CD4-positive, alpha-beta T cell treated with Interleukin-12 subunit alpha and Interleukin-12 subunit beta, for 1 hour (primary cell): ENCODE measurements around the gene EFNA5.

Source experiments
- DNase-seq: peaks from one replicate; pipeline ENCODE4 v3.0.0-alpha.2; 2020

The EFNA5 gene

DNA sequence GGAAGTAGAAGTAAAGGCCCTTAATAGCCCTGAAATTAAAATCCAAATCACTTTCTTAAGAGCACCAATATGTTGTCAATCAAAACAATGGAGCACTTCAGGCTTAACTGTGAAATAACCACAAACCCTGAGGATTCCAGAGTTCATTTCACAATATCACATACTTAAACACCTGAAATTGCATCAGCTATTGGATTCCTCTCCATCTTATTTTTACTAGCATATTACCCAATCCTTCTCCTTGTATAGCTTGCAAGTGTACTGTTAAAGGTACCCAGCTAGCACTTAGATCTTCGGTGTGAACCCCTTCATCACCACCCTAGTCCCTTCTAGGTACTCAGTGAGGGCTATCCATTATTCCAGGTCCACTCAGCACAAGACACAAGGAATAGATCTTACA lies 287.3 kb downstream of the EFNA5 start:
- no peak for DNase-seq

DNA sequence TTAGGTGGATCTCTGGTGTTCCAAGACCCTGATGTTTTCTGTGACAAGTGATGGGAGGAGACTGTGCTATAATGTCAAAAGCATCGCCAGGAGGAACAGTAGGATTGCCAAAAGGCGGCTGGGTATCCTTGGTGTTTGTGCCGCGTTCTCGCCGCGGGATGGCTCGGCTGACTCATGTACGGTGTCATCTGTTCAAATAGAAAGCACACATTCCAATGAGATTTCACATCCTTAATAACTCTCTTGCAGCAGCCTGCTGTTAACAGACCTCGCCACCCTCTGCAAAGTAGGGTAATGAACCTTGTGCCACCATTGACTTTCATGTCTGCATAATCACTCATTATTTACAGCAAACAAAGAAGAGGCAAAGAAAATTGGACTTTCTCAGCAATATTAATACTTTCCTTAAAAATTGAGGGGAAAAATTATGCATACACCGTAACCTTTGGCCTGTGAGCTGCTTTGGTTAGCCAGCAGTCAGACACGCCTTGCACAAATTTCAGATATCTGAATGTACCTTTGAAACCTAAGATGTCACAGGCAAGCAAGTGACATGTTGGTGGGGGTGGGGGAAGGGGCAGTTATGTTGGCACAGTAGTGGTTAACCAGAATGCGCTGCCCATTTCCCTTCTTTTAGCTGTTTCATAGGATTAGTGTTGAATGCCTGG lies 289.4 kb downstream of the EFNA5 start:
- no peak for DNase-seq

DNA sequence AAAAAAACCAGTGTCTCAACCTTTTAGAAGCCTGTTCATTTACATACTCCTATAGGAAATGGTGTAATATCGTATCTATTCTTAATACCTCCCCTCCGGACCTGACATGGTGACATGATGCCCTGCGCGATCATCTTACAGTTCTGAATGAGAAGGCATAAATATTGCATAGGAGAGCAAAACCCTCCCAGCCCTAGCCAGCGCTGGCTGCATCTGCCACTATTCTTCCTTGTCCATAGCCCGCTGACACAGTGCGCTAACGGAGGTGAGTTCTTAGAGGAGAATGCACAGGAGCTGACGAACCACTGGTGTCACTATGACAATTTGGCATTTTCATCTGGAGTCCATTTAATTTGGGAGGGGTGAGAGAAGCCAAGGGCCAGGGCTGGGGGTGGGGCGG lies 290.1 kb downstream of the EFNA5 start:
- DNase-seq = no peak

DNA sequence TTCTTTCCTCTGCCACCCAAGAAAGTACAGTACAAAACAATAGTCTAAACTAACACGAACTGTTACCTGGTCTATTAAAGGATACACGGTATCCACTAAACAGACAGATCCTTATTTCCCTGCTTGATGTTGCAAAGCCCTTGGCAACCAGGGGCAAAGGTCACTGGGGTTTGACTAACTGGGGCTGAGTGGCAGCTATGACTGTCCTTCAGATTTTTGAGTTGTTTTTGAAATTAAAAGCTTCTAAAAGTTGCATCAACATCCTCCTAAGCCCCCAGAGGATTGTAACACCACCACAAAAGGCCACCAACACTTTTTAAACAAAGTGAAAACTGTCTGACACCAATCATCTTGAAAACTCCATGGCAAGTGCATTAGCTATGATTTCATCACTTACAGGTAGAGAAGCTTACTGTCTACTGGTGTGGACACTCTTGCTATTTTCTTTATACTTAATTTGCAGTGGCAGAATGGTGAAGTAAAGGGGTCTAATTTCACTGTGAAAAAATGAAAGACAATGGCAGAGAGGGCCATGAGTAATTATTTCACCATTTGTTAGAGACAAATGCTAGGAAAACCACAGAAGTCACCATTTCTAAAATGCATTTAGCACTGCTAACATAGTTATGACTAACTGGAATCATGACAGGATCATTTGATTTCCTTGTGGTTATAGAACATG lies 292.4 kb downstream of the EFNA5 start:
- no peak for DNase-seq

DNA sequence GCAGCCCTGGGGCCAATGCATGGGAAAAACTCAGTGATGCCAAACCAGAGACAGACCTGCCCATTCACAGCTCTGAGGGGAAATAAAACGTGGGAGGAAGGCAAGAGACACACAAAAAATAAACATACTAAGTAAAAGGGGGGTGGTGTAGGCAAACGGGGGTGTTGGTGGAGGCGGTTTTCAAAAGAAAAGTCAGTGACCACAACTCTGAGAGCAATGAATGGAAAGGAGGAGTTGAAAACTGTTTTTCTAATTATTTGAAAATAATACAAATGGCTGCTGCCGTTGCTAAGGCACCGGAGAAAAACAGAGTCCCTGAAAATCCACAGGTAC lies 293.5 kb downstream of the EFNA5 start:
- DNase-seq = no peak

DNA sequence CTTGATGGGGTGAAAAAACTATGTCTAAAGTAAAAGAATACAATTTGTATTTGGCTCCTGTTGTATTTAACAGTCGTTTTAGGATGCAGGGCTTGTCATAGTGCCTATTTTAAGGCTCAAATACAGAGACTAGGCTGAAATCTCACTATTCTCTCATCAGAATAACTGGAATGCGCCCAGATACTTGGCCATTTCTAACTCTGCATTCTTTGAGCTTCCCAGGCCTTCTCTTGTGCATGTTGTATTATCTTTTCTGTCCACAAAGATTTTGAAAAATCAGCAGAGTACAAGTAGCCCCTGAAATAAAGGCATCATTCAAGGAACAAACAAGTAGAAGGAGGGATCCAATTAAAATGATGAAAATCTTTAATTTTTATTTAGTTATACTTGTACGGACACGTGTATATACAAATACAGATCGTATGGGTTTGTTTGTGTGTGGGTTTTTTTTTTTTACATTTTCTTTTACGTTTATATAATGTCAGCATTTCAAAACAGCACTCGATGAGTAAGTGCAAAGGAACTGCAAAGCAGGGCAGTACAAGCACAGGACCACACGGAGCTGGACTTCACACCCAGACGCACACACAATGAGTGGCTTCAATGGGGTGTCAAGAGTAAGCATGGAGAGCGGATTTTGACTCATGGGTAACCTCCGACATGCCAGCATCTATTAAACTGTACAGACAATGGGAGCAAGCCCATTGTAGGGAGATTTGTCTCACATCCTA lies 294.0 kb downstream of the EFNA5 start:
- no peak for DNase-seq

DNA sequence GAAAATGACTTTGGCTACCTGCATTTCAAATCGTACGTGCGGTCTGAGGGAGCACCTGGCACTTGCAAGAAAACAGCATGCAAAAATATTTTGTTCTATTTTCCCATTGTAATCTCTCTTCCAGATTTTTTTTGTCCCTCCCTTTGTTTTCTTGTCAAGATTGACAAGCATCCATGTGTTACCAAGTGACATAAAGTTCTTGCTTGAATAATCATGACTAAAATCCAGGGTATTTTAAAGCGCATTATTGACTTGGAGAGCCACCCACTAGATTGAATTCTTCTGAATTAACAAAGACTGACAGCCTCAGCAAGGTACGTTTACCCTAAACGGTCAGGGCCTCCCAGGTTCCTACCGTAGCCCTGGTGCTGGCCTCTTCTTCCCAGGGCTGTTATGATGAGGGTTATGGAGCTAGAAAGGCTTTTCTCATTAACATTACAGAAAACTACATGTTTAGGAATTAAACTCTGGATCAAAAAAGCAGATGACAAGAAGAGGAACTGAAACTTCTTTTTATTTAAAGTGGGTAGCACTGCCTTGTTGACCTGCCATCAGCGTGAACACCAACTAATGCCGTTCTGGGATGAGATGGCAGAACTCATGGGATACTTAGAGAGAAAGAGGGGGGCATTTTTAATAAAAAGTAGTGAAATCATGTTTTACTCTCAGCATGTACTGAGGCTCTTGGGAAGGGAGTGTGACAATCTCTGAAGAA lies 297.0 kb downstream of the EFNA5 start:
- no peak for DNase-seq

DNA sequence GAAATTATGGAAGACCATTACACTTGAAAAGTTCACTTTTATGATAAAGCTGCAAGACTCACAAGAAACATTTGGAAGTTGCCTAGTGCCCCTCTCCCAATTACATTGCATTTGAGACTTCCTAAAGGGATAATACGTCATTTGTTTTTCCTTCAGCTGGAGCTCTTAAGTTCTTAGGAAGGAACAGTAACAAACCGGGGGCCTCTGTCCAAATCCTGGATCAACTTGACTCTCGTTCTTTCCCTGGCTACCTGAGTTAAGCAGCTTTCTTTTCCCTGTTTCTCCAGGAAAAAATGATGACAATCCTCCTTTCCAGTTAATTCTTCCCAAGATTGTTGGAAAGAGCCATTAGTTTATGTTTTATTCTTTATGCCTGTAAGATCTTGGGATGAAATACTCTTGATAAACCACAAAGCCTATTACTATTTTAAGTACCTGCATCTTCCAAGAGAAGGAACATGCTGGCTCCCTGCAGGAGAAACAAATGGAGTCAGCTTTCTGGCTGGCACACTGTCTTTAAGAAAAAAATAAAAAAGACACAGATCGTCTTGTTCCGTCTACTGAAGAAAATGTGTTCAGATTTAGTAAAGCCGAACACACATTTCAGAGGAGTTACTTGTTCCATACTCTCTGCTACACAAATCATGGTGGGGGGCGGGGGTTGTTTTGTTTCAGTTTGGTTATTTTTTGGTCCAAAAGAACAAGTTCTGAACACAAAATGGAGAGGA lies 297.9 kb downstream of the EFNA5 start:
- no peak for DNase-seq

DNA sequence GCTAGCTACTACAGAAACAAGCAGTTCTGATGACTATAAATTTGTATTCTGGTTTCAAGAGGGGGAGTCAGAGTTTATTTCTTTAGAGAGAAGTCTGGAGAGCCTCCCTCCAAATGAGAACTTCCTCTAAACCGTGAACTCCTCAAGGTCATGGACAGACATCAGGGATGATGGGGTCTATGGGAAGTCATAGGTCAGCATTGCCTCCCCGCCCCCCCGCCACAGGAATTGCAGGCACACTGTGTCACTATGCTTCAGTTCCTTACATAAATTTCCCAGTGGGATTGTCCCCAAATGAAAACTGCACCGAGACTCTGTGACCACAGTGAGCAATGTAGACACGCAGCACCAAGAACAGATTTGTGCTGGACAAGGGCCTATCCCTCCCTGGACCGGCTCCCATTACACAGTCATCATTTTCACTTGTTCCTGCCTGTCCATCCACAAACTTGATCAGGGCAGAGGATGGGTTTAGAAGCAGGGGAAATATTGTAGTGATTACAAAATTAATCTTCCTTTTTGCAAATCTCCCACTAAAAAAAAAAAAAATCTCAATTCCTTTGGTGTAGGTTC lies 300.3 kb downstream of the EFNA5 start:
- no peak for DNase-seq

DNA sequence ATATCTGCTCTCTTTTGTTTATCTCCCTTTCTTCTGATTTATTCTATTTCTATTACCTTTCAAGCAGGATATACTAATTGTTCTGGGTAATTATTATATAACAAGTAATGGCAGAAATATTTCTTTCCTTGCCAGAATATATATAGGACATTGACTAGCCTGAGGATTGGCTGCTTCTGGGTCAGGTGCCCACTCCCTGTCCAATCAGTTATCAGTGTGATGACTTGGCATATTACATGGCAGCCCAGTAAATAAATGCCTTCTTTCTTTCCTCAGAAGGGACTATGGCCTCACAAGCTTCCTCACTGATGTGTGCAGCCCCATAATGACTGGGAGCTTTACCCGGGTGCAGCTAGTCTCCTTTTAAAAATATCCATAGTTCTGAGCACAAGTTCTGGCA lies 301.1 kb downstream of the EFNA5 start:
- DNase-seq = no peak

DNA sequence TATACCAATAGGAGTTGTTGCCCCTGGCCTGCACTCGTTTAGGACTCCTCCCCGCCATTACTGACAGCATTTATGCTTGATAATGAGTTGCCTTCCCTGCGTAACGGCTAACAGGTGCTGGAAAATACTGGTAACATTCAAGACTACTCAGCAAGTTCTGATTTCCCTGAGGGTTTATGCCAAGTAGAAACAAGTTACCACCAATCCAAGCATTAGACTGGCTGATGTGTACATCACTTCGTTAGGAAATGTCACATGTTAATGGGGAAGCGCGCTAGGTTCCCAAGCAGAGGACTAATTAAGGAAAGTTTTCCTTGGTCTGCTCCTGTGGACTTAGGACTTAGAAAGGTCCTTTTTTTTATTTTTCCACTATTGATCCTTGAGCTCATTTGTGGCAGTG lies 302.1 kb downstream of the EFNA5 start:
- DNase-seq = no peak

DNA sequence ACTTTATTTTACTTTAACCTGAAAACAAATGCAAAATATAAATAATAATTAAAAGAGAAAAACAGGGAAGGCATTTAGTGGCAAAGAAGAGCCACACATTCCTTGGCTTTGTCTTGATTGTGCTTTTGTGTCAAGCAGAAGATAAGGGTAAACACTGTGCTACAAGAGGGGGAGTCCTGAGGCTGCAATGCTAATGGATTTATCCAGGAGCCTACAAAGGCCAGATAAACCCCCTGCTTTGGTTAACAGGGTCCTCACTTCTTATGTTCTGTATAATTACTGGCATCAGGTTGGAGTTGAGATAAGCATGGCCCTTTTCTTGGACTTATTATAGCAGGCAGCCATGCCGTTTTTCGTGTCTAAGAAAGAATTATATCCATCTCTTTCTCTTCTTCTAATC lies 302.8 kb downstream of the EFNA5 start:
- no peak for DNase-seq

DNA sequence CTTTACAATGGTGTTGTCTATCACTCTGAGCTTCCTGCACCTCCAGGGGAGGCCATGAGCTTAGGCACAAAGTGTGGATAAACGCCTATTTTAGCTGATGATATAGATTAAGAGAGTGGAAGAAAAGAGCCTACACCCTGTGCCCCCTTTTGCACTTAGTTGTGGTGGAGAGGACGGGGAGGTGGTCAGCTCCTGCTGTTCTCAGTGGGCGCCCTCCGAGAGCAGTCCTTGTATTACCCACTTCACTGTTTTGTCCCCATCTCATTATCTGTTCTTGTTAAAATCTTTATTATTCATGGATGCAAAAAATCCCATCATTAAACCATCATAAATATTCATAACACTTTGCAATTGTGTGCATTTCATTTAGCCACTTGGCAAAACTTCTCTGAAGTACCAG lies 303.3 kb downstream of the EFNA5 start:
- no peak for DNase-seq

DNA sequence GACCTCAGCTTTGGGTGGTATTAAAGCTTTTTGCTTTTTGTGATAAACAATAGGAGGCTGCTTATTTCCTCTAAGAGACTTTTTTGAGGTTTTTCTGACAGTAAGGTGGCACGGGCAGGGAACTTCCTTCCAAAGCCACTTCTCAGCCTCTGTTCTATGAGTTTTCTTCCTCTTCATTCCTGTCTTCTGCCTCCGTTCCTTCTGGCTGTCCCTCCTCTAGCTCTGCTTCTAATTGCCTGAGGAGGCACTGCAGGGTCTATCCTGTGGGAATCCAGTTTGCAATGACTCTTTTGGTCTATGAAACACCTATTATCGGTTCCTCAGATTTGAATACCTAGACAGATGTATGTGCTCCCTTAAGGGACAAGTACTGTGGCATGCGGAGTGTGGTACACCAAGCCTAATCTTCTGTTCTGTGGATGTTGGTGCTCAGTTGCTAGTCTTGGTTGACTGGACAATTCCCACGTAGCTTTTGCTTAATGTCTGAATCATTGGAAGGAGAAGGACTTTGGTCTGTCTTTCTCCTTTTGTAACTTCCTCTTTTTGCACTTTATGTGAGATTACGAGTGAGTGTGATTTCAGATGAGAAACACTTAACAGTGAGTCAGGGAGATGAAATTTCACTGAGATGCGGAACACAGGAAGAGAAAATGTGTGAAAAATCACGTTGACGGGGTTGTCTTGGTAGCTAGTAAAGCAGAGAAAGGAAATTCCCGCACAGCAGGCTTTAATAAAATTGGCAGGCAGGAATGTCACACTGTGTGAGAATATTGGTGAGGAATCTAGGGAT lies 305.2 kb downstream of the EFNA5 start:
- peak; percentile 27 for DNase-seq

DNA sequence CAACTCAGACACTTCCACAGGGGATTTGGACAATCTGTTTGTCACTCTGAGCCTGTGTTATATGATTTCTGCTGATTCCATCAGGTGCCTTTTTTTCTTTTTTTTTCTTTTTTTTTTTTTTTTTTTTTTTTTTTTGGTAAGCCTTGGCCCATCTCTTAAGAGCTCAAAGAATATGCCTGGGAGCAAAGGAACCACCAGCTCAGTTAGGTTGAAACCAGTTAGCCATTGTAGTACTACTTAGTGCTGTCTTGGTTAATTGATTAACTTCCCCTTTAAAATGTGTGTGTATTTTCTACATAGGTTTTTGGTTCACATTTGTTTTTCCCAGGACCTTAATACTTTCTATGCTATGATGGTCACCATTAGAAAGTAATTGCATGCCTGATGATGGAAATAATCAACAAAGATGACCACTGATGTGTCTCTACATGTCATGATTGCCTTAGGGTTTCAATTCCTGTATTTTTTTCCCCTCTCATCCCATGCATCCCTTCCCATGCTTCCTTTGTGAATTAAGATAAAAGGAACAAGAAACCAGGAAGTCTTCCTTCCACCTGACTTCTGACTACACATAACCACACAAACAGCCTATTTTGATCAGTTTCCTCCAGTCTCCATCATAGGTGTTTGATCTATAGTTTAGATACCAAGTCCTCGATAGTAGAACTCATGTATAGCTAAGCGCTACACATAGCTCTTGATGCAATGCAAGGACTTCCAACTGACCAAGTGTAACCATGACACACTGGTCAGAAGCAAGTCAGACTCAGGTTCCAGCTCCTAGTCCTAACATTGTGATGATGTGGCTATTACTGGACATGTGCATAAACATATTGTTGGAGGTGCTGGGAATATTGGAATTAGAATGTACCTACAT lies 306.1 kb downstream of the EFNA5 start:
- no peak for DNase-seq

DNA sequence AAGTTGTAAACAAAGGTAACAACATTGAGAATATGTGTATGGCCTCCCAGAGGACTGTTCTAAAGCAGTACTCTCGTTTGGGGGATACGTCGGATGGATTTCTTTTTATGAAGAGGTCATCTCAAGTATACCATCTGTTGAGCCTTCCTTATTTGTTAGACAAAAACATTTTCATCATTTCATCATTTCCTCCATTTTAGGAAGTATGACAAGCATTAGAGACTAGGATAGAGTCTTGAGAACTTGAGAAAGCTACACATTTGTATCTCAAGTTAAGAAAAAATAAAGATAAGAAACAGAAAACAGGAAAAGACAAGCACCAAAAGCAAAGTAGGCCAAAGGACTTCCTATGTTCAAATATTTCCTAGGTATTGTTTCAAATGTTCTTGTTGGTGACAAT lies 307.0 kb downstream of the EFNA5 start:
- DNase-seq = no peak

DNA sequence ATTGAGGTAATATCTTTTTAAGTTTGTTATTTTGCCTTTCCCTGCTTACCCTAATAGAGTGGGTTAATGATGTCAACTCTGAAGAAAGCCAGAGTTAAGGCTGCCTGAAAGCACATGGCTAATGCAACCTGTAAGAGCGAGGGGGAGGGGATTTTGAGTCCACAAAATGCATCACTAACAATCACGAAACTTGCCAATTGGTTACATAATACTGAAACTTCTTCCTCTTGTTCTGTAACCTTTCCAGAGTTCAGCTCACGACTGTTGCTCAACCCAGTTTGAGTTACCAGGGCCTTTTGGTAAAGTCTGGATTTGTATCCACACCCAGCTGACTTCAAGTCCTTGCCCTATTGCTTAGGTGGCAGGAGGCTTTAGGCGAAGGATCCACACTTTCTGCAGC lies 308.8 kb downstream of the EFNA5 start:
- DNase-seq = peak; percentile 11

DNA sequence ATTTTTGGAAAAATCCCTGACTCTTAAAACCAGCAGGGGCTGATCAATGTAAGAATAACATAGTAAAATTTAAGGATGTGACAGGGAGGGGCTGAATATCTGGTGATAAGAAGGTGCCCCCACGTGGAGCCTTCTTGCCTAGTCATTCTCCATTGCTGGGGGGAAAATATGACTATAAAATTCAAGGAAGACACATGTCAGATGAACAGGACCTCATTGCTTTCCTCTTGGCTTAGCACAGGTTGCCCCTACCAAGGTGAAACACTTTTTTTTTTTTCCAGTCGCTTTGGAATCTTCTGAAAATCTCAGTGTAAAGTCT lies 310.9 kb downstream of the EFNA5 start:
- DNase-seq = no peak

DNA sequence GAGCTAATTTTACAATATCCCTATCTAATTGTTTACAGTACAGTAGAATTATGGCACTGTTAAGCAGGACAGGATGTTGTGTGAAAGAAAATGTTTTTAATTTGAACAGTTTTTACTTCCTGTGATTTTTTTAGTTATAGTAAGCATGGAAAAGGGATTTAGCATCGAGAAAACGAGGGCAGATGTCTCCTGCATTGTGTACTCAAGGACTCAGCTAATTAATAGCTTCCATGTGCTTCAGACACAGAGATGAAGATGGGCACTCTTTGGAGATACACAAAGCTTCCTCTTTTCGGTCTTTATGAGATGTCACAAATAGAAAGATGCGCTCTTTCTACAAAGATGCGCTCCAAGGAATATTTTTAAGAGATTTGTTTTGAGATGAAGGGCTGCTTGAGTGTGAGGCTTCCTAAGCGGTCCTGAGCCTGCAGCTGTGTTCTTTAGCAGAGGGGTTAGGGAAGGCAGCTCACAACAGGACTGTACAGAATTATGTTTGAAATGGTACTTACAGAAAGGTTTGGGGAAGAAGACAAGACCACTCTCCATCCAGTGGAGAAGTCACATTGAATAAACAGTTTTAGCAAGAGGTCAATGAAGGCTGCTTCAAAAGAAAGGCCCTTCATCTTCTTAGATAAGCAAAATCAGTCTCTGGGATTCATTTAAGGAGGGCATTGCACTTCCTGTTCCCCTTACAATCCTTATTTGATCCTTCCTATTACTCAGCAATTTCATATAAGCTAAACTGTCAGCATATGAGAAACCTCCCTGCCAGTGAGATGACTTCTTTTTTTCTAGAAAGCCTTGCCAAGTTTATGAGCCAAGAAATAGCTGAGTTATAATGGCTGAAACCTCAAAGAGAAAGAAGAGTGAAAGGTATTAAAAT lies 311.5 kb downstream of the EFNA5 start:
- DNase-seq = no peak

DNA sequence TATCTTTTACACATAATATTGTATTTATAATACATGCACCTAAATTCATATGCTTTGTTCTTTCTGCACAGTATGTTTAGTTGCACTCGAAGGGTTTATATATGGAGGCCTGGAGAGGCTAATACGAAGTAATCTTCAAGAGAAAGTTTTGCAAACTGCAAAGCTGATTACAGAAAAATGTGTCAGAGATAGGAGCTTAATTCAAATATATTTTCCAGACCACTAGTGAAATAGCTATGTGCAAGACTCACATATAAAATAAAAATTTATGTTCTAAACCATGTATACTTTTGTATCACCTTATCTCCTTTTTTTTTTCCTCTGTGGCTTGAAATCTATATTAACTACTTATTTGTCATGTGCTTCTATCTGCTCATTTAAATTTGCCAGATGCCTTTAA lies 313.8 kb downstream of the EFNA5 start:
- DNase-seq = no peak
